Panc1 (cell line): ENCODE data around the gene METTL15. TPM values are rescaled to one million over a fixed set of nuclear protein-coding genes. Genes with fewer than 3 reads are reported as not detected.
"Not testable (repeated sequence)": the region's sequence is repeated elsewhere in the genome, so short reads cannot be mapped to it uniquely, and the experiment has no call there.

Experiments used
- ATAC-seq: fragments of 200-7000 bp; cut with Tn5 transposase; 2 replicates; pipeline ENCODE4 v1.9.1; 2020; ENCODE audit warnings: mild to moderate bottlenecking, moderate library complexity
- BruUV-seq: library from RNA; stranded (reverse); fragments of 400-500 nt; replicated peaks from 2 replicates; lab custom pipeline; 2021; lab: Mats Ljungman, UMichigan
- CTCF ChIA-PET: fragments of 300-600 bp; sonication (Branson Sonifier 250); formaldehyde crosslinking; loops from one replicate; lab custom pipeline; 2022; ENCODE audit warnings: antibody characterized with exemption; lab: Charles Lee
- POLR2A ChIA-PET: fragments of 300-600 bp; sonication (Branson Sonifier 250); formaldehyde crosslinking; loops from one replicate; lab custom pipeline; 2022; ENCODE audit warnings: antibody characterized with exemption; lab: Charles Lee
- DNase-seq: peaks from one replicate; pipeline ENCODE4 v3.0.0-alpha.2; 2010; ENCODE audit warnings: low read depth, low spot score
- H3K27ac ChIP-seq: 2 replicates; pipeline ENCODE4 v1.5.1; 2011; ENCODE audit warnings: mild to moderate bottlenecking, low read length, inconsistent platforms
- H3K27me3 ChIP-seq: fragments of 200-500 bp; sonication (Bioruptor generic); 2 replicates; pipeline ENCODE4 v1.6.0; 2014; ENCODE audit warnings: low read length, inconsistent platforms; ENCODE audit not compliant: control insufficient read depth, insufficient read depth
- H3K36me3 ChIP-seq: fragments of 200-500 bp; sonication (Bioruptor generic); 2 replicates; pipeline ENCODE4 v1.5.1; 2014; ENCODE audit warnings: inconsistent platforms, mild to moderate bottlenecking, low read length, moderate library complexity; ENCODE audit not compliant: control insufficient read depth, insufficient read depth
- H3K4me1 ChIP-seq: 2 replicates; pipeline ENCODE4 v1.5.1; 2011; ENCODE audit warnings: inconsistent platforms, mild to moderate bottlenecking, low read length, moderate library complexity; ENCODE audit not compliant: control insufficient read depth, insufficient read depth
- H3K4me3 ChIP-seq, 2 experiments: 2 replicates each; pipeline ENCODE4 v1.5.1; 2011 to 2012; ENCODE audit warnings: low read depth in 2 of 2, low read length in 2 of 2, mild to moderate bottlenecking in 2 of 2, inconsistent platforms in 1 of 2, moderate library complexity in 1 of 2
- H3K9me3 ChIP-seq: fragments of 200-500 bp; sonication (Bioruptor generic); 2 replicates; pipeline ENCODE4 v1.5.1; 2014; ENCODE audit warnings: low read depth, mild to moderate bottlenecking, inconsistent platforms, low read length, moderate library complexity; ENCODE audit not compliant: control insufficient read depth, insufficient read depth
- CTCF ChIP-seq: fragments of 450-650 bp; IDR thresholded peaks from 2 replicates; pipeline ENCODE4 v1.5.1; 2017; ENCODE audit warnings: mild to moderate bottlenecking
- POLR2AphosphoS5 ChIP-seq: IDR thresholded peaks from 2 replicates; pipeline ENCODE4 v1.6.1; 2012; ENCODE audit warnings: mild to moderate bottlenecking, low read depth, low read length, moderate library complexity
- REST ChIP-seq, 2 experiments: IDR thresholded peaks; 2 replicates each; pipeline ENCODE4 v1.6.1; 2011 to 2012; ENCODE audit warnings: low read depth in 2 of 2, control low read depth in 1 of 2, low read length in 1 of 2, mild to moderate bottlenecking in 1 of 2, moderate library complexity in 1 of 2; ENCODE audit not compliant: insufficient read depth in 1 of 2
- SIN3A ChIP-seq: IDR thresholded peaks from 2 replicates; pipeline ENCODE4 v1.6.1; 2012; ENCODE audit warnings: low read depth, mild to moderate bottlenecking, low read length, moderate library complexity, borderline replicate concordance; ENCODE audit not compliant: insufficient read depth
- TCF7L2 ChIP-seq: IDR thresholded peaks from 2 replicates; pipeline ENCODE4 v1.6.1; 2011; ENCODE audit warnings: mild to moderate bottlenecking, low read depth, low read length, inconsistent platforms
- in situ Hi-C: cut with HindIII; loops from 2 replicates; pipeline ENCODE4 v1.10.0; 2016; ENCODE audit warnings: low sequenced_read_pairs, low pct_unique_long_range_greater_than_20kb
- intact Hi-C: fragments of 100-400 bp; cut with micrococcal nuclease; formaldehyde crosslinking; loops from one replicate; pipeline ENCODE4 v1.10.0; 2022; ENCODE audit not compliant: unreplicated experiment
- total RNA-seq: library from RNA; stranded (reverse); gene quantifications from one replicate; pipeline ENCODE4 v1.2.1, GENCODE V29; 2021; ENCODE audit not compliant: unreplicated experiment

Gene METTL15
- total RNA-seq, 1 experiment from 2014 or later: 11.4 TPM

GRCh38 chr11:28132548-28132947 is 24.4 kb downstream of the METTL15 start:
- Histone ChIP-seq H3K4me1 (no peaks in the 10 kb centered on the region), H3K9me3 (0 out of 2 replicates have a peak, but pooled peaks cover 7% of the 10 kb centered on the region), H3K27ac (no peak overlapping the region), H3K27me3 (no peaks in the 10 kb centered on the region), H3K4me3 (no peak overlapping the region), H3K36me3 (no peaks in the 10 kb centered on the region)
- intact Hi-C loops (no loop called here), in situ Hi-C loops (no loop called here)
- no peak for ATAC-seq
- ChIA-PET POLR2A (no interaction called here), CTCF (no interaction called here)
- no TSS peak for BruUV-seq
- TF ChIP-seq TCF7L2 (no peak), SIN3A (no peak), POLR2AphosphoS5 (no peak), CTCF (no peak), REST (IDR thresholded peaks at IDR 0.05; ENCODE audit: insufficient read depth in 1 of 2, low read depth in 2 of 2, low read length in 1 of 2) (no peak)
- DNase-seq: no peak

- DNase-seq (no peak), ATAC-seq (no peak)
- TF ChIP-seq TCF7L2 (no peak), CTCF (no peak), POLR2AphosphoS5 (no peak), SIN3A (no peak), REST (IDR thresholded peaks at IDR 0.05; ENCODE audit: insufficient read depth in 1 of 2, low read depth in 2 of 2, low read length in 1 of 2) (no peak)
- Histone ChIP-seq H3K36me3 (no peaks in the 10 kb centered on the region), H3K27ac (no peak overlapping the region), H3K27me3 (no peaks in the 10 kb centered on the region), H3K4me1 (no peaks in the 10 kb centered on the region), H3K9me3 (0 out of 2 replicates have a peak, but pooled peaks cover 7% of the 10 kb centered on the region), H3K4me3 (no peak overlapping the region)
- CTCF ChIA-PET: no interaction called here
- no TSS peak for BruUV-seq
- POLR2A ChIA-PET: no interaction called here
- intact Hi-C loops (no loop called here), in situ Hi-C loops (no loop called here)
Observed at GRCh38 chr11:28133146-28133545, 25.0 kb downstream of the METTL15 start.

GRCh38 chr11:28136157-28136556 is 28.0 kb downstream of the METTL15 start:
- H3K4me3 ChIP-seq, in situ Hi-C loops, H3K9me3 ChIP-seq, ATAC-seq, H3K27ac ChIP-seq, DNase-seq, H3K36me3 ChIP-seq, POLR2A ChIA-PET, H3K27me3 ChIP-seq, intact Hi-C loops, H3K4me1 ChIP-seq, CTCF ChIA-PET, BruUV-seq: not testable (repeated sequence)
